HepG2 (cell line): ENCODE measurements around the gene SIK3. TPM values are rescaled to one million over a fixed set of nuclear protein-coding genes. Genes with fewer than 3 reads are reported as not detected.

Source experiments
- EP300 ChIP-seq, 3 experiments: sonication (generic) in 1 of 3; formaldehyde crosslinking in 1 of 3; IDR thresholded peaks; 2 replicates each; pipeline versions ENCODE4 v1.5.1 to v1.6.1; 2011 to 2020; ENCODE audit warnings: low read depth in 2 of 3, low read length in 2 of 3, borderline replicate concordance in 1 of 3, improper control_type of control experiment in 1 of 3, mild to moderate bottlenecking in 1 of 3, missing genetic modification reagents in 1 of 3, moderate library complexity in 1 of 3
- FLYWCH1 ChIP-seq: sonication (generic); formaldehyde crosslinking; IDR thresholded peaks from 2 replicates; pipeline ENCODE4 v1.8.1; 2023; ENCODE audit warnings: mild to moderate bottlenecking, missing genetic modification reagents
- HNRNPL ChIP-seq: fragments of 200-400 bp; formaldehyde crosslinking; IDR thresholded peaks from 2 replicates; pipeline ENCODE4 v1.6.1; 2017; ENCODE audit warnings: mild to moderate bottlenecking, low read depth, low read length
- HNRNPLL ChIP-seq: fragments of 200-400 bp; formaldehyde crosslinking; IDR thresholded peaks from 2 replicates; pipeline ENCODE4 v1.6.1; 2017; ENCODE audit warnings: mild to moderate bottlenecking, low read depth, low read length; ENCODE audit not compliant: poor library complexity, severe bottlenecking
- POLR2A ChIP-seq, 2 experiments: IDR thresholded peaks; 2 replicates each; pipeline ENCODE4 v1.6.1; 2011; ENCODE audit warnings: low read depth in 2 of 2, low read length in 2 of 2, mild to moderate bottlenecking in 1 of 2, moderate library complexity in 1 of 2; ENCODE audit not compliant: insufficient read depth in 1 of 2
- RXRB ChIP-seq: IDR thresholded peaks from 2 replicates; pipeline ENCODE4 v1.6.1; 2016; ENCODE audit warnings: borderline replicate concordance, missing genetic modification reagents, missing compliant biosample characterization
- SAP130 ChIP-seq: IDR thresholded peaks from 2 replicates; pipeline ENCODE4 v1.6.1; 2016; ENCODE audit warnings: low read depth
- THYN1 ChIP-seq: sonication (generic); formaldehyde crosslinking; IDR thresholded peaks from 2 replicates; pipeline ENCODE4 v1.8.1; 2023; ENCODE audit warnings: low read depth, mild to moderate bottlenecking, moderate library complexity, missing genetic modification reagents, borderline replicate concordance
- ZNF468 ChIP-seq: sonication (generic); formaldehyde crosslinking; IDR thresholded peaks from 2 replicates; pipeline ENCODE4 v1.8.0; 2022; ENCODE audit warnings: mild to moderate bottlenecking, moderate library complexity, missing genetic modification reagents
- ZNF724P ChIP-seq: sonication (generic); formaldehyde crosslinking; IDR thresholded peaks from 2 replicates; pipeline ENCODE4 v1.8.0; 2022; ENCODE audit warnings: missing genetic modification reagents, borderline replicate concordance
- polyA plus RNA-seq, 8 experiments: library from polyadenylated mRNA; depleted of rRNA in 3 of 8; stranded (reverse) in 7 of 8; unstranded in 1 of 8; fragments of >200 nt; fragmentation: Illumina TruSeq in 4 of 8; extraction: Trizol in 4 of 8; gene quantifications; 2 replicates each; pipeline versions ENCODE4 v1.2.1 to v1.2.3, GENCODE V29; 2011 to 2016; ENCODE audit warnings: low read depth in 4 of 8, missing spikeins in 1 of 8, mixed read lengths in 1 of 8; ENCODE audit not compliant: insufficient read depth in 1 of 8
- total RNA-seq, 5 experiments: library from RNA; depleted of rRNA; stranded (reverse); fragments of >200 nt; fragmentation: Illumina TruSeq; extraction: Trizol; gene quantifications; 2 replicates each; pipeline ENCODE4 v1.2.3, GENCODE V29; 2016; ENCODE audit warnings: low read depth in 1 of 5
- TF ChIP-seq, protein P1 (sequence below): sonication (generic); formaldehyde crosslinking; IDR thresholded peaks from 2 replicates; pipeline ENCODE4 v1.4.0; 2020; ENCODE audit warnings: low read depth, missing genetic modification reagents
- TF ChIP-seq, protein P2 (sequence below): sonication (generic); formaldehyde crosslinking; IDR thresholded peaks from 2 replicates; pipeline ENCODE4 v1.8.0; 2023; ENCODE audit warnings: mild to moderate bottlenecking, missing genetic modification reagents

Gene SIK3
- total and polyA plus RNA-seq, 2 of the 13 experiments (the other 11 are each of a cell fraction or from before 2014, with no cell fraction given): 5.7 to 9.8 TPM

GRCh38 chr11:116840746-116841296, 257.4 kb downstream of the SIK3 start (continued):
- TF ChIP-seq, protein P1, sequence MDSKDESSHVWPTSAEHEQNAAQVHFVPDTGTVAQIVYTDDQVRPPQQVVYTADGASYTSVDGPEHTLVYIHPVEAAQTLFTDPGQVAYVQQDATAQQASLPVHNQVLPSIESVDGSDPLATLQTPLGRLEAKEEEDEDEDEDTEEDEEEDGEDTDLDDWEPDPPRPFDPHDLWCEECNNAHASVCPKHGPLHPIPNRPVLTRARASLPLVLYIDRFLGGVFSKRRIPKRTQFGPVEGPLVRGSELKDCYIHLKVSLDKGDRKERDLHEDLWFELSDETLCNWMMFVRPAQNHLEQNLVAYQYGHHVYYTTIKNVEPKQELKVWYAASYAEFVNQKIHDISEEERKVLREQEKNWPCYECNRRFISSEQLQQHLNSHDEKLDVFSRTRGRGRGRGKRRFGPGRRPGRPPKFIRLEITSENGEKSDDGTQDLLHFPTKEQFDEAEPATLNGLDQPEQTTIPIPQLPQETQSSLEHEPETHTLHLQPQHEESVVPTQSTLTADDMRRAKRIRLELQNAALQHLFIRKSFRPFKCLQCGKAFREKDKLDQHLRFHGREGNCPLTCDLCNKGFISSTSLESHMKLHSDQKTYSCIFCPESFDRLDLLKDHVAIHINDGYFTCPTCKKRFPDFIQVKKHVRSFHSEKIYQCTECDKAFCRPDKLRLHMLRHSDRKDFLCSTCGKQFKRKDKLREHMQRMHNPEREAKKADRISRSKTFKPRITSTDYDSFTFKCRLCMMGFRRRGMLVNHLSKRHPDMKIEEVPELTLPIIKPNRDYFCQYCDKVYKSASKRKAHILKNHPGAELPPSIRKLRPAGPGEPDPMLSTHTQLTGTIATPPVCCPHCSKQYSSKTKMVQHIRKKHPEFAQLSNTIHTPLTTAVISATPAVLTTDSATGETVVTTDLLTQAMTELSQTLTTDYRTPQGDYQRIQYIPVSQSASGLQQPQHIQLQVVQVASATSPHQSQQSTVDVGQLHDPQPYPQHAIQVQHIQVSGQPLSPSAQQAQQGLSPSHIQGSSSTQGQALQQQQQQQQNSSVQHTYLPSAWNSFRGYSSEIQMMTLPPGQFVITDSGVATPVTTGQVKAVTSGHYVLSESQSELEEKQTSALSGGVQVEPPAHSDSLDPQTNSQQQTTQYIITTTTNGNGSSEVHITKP (CRISPR knock-in tag): peak; percentile 52; the same call in 1 of the 2 replicates
- TF ChIP-seq POLR2A (IDR thresholded peaks at IDR 0.05; ENCODE audit: insufficient read depth in 1 of 2, low read depth in 2 of 2, low read length in 2 of 2) (peak in 1 of 2 experiments; percentile 57; a peak in 1 of 4 replicates), EP300 (IDR thresholded peaks at IDR 0.05; ENCODE audit: low read depth in 2 of 2, low read length in 2 of 2) (peak; percentile 54 to 80; a peak in 2 of 4 replicates), EP300 (CRISPR knock-in tag; IDR thresholded peaks at IDR 0.05; ENCODE audit: borderline replicate concordance) (peak; percentile 78; the same call in 1 of the 2 replicates), RXRB (CRISPR knock-in tag) (0 out of 2 replicates have a peak, but pooled peaks have one; percentile 24), ZNF724P (CRISPR knock-in tag) (no peak), ZNF468 (no peak), FLYWCH1 (CRISPR knock-in tag) (no peak), SAP130 (CRISPR knock-in tag) (peak; percentile 55), HNRNPLL (no peak), HNRNPL (0 out of 2 replicates have a peak, but pooled peaks have one; percentile 39), THYN1 (CRISPR knock-in tag) (no peak)
- TF ChIP-seq, protein P2, sequence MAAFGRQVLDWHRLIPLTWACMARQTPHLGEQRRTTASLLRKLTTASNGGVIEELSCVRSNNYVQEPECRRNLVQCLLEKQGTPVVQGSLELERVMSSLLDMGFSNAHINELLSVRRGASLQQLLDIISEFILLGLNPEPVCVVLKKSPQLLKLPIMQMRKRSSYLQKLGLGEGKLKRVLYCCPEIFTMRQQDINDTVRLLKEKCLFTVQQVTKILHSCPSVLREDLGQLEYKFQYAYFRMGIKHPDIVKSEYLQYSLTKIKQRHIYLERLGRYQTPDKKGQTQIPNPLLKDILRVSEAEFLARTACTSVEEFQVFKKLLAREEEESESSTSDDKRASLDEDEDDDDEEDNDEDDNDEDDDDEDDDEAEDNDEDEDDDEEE: peak; percentile 52; the same call in 1 of the 2 replicates
